HCT116 (cell line): ENCODE measurements around the gene RBM39. TPM values are rescaled to one million over a fixed set of nuclear protein-coding genes. Genes with fewer than 3 reads are reported as not detected.

ENCODE experiments used
- ATAC-seq: fragments of 200-7000 bp; cut with Tn5 transposase; 2 replicates; pipeline ENCODE4 v1.9.1; 2020; ENCODE audit warnings: mild to moderate bottlenecking, moderate library complexity
- BruUV-seq: library from RNA; stranded (reverse); fragments of 400-500 nt; replicated peaks from 2 replicates; lab custom pipeline; 2021; lab: Mats Ljungman, UMichigan
- CTCF ChIA-PET: fragments of 300-600 bp; sonication (Branson Sonifier 250); formaldehyde crosslinking; loops from one replicate; lab custom pipeline; 2021; ENCODE audit warnings: antibody characterized with exemption; lab: Charles Lee
- POLR2A ChIA-PET: fragments of 300-600, 350-600 bp; sonication (Branson Sonifier 250); formaldehyde crosslinking; loops from one replicate; lab custom pipeline; 2021; ENCODE audit warnings: antibody characterized with exemption; lab: Charles Lee
- RAD21 ChIA-PET, 2 experiments: fragments of 300-600 bp; sonication (Branson Sonifier 250); formaldehyde crosslinking; loops; one replicate each; lab custom pipeline; 2023; ENCODE audit warnings: low total read pairs in 2 of 2; ENCODE audit not compliant: uncharacterized antibody in 2 of 2, unreplicated experiment in 2 of 2, low non-redundant PET in 1 of 2; lab: Charles Lee
- DNase-seq: peaks from one replicate; pipeline ENCODE4 v3.0.0-alpha.2; 2010; ENCODE audit warnings: low read depth, low spot score
- H2AFZ ChIP-seq: fragments of 200-600 bp; shearing (Covaris generic), sonication (generic); 2 replicates; pipeline ENCODE4 v1.6.1; 2017; ENCODE audit warnings: low read depth, mixed run types, mixed read lengths, antibody characterized with exemption, low read length; ENCODE audit not compliant: poor library complexity, severe bottlenecking
- H3K27ac ChIP-seq: 2 replicates; pipeline ENCODE4 v1.5.1; 2012; ENCODE audit warnings: low read depth, low read length
- H3K27me3 ChIP-seq: fragments of 200-600 bp; sonication (generic); 2 replicates; pipeline ENCODE4 v1.6.1; 2016; ENCODE audit warnings: mixed run types, low read length, mixed read lengths; ENCODE audit not compliant: insufficient read depth
- H3K36me3 ChIP-seq, 2 experiments: fragments of 200-500 bp in 1 of 2; fragments of 200-600 bp in 1 of 2; sonication (Bioruptor generic) in 1 of 2; sonication (generic) in 1 of 2; 2 replicates each; pipeline versions ENCODE4 v1.5.1 to v1.6.1; 2014 to 2016; ENCODE audit warnings: low read length in 2 of 2, inconsistent platforms in 1 of 2, mixed read lengths in 1 of 2, mixed run types in 1 of 2; ENCODE audit not compliant: insufficient read depth in 2 of 2, control insufficient read depth in 1 of 2
- H3K4me1 ChIP-seq, 2 experiments: fragments of 200-600 bp in 1 of 2; sonication (generic) in 1 of 2; 2 replicates each; pipeline versions ENCODE4 v1.5.1 to v1.6.1; 2012 to 2017; ENCODE audit warnings: low read length in 2 of 2, inconsistent platforms in 1 of 2, mild to moderate bottlenecking in 1 of 2, mixed read lengths in 1 of 2, mixed run types in 1 of 2, moderate library complexity in 1 of 2; ENCODE audit not compliant: insufficient read depth in 2 of 2, control insufficient read depth in 1 of 2
- H3K4me2 ChIP-seq: fragments of 200-600 bp; sonication (generic); 2 replicates; pipeline ENCODE4 v1.6.1; 2017; ENCODE audit warnings: mixed run types, low read length, mixed read lengths
- H3K4me3 ChIP-seq, 2 experiments: fragments of 200-600 bp in 1 of 2; sonication (generic) in 1 of 2; replicated peaks in 1 of 2; 2 replicates each; pipeline ENCODE4 v1.5.1; 2011 to 2016; ENCODE audit warnings: low read length in 2 of 2, control low read depth in 1 of 2, low read depth in 1 of 2, mild to moderate bottlenecking in 1 of 2, mixed read lengths in 1 of 2, mixed run types in 1 of 2
- H3K79me2 ChIP-seq: fragments of 200-600 bp; sonication (generic); 2 replicates; pipeline ENCODE4 v1.6.1; 2017; ENCODE audit warnings: mild to moderate bottlenecking, mixed run types, low read length, moderate library complexity, mixed read lengths; ENCODE audit not compliant: insufficient read depth
- H3K9ac ChIP-seq: fragments of 200-600 bp; sonication (generic); 2 replicates; pipeline ENCODE4 v1.6.1; 2016; ENCODE audit warnings: low read length, mixed read lengths
- H3K9me2 ChIP-seq: fragments of 200-600 bp; sonication (generic), shearing (Covaris generic); 2 replicates; pipeline ENCODE4 v1.6.1; 2017; ENCODE audit warnings: mixed run types, mild to moderate bottlenecking, moderate library complexity; ENCODE audit not compliant: insufficient read depth
- H3K9me3 ChIP-seq, 2 experiments: fragments of 200-500 bp in 1 of 2; fragments of 200-600 bp in 1 of 2; sonication (Bioruptor generic) in 1 of 2; sonication (generic) in 1 of 2; 2 replicates each; pipeline ENCODE4 v1.6.1; 2014 to 2017; ENCODE audit warnings: low read length in 2 of 2, mixed read lengths in 2 of 2, inconsistent platforms in 1 of 2, low read depth in 1 of 2, mild to moderate bottlenecking in 1 of 2, mixed run types in 1 of 2, moderate library complexity in 1 of 2; ENCODE audit not compliant: control insufficient read depth in 1 of 2, insufficient read depth in 1 of 2
- H4K20me1 ChIP-seq: fragments of 200-600 bp; sonication (generic), shearing (Covaris generic); 2 replicates; pipeline ENCODE4 v1.6.1; 2017; ENCODE audit warnings: mixed run types, mild to moderate bottlenecking, moderate library complexity; ENCODE audit not compliant: insufficient read depth
- CEBPB ChIP-seq: IDR thresholded peaks from 2 replicates; pipeline ENCODE4 v1.6.1; 2012; ENCODE audit warnings: low read depth
- ELF1 ChIP-seq: IDR thresholded peaks from 2 replicates; pipeline ENCODE4 v1.6.1; 2012; ENCODE audit warnings: low read depth, borderline replicate concordance
- FOSL1 ChIP-seq: IDR thresholded peaks from 2 replicates; pipeline ENCODE4 v1.6.1; 2012; ENCODE audit warnings: low read depth
- JUND ChIP-seq: IDR thresholded peaks from 2 replicates; pipeline ENCODE4 v1.6.1; 2012
- RAD21 ChIP-seq: IDR thresholded peaks from 2 replicates; pipeline ENCODE4 v1.6.1; 2012; ENCODE audit warnings: low read depth, mild to moderate bottlenecking
- SIN3A ChIP-seq: IDR thresholded peaks from 2 replicates; pipeline ENCODE4 v1.6.1; 2012; ENCODE audit warnings: low read depth
- SP1 ChIP-seq: IDR thresholded peaks from 2 replicates; pipeline ENCODE4 v1.6.1; 2012; ENCODE audit warnings: low read depth
- SRF ChIP-seq: IDR thresholded peaks from 2 replicates; pipeline ENCODE4 v1.6.1; 2012; ENCODE audit warnings: low read depth
- TCF7L2 ChIP-seq: IDR thresholded peaks from 2 replicates; pipeline ENCODE4 v1.7.0; 2011; ENCODE audit warnings: borderline replicate concordance, inconsistent platforms; ENCODE audit not compliant: insufficient read depth, insufficient read length; ENCODE audit errors: extremely low read depth
- YY1 ChIP-seq: IDR thresholded peaks from 2 replicates; pipeline ENCODE4 v1.6.1; 2011; ENCODE audit warnings: low read length, low read depth, moderate library complexity, mild to moderate bottlenecking; ENCODE audit not compliant: insufficient replicate concordance; ENCODE audit errors: extremely low read depth
- ZFX ChIP-seq: fragments of 450-650 bp; IDR thresholded peaks from 2 replicates; pipeline ENCODE4 v1.6.1; 2017
- ZNF274 ChIP-seq: fragments of 200-500 bp; sonication (Bioruptor generic); IDR thresholded peaks from 2 replicates; pipeline ENCODE4 v1.6.1; 2014; ENCODE audit warnings: mild to moderate bottlenecking, low read depth, low read length, inconsistent platforms
- intact Hi-C: fragments of 100-400 bp; cut with micrococcal nuclease; formaldehyde crosslinking; loops from 2 replicates; pipeline ENCODE4 v1.10.0; 2022
- total RNA-seq: library from RNA; stranded (reverse); gene quantifications from one replicate; pipeline ENCODE4 v1.2.1, GENCODE V29; 2021; ENCODE audit not compliant: unreplicated experiment
- TF ChIP-seq, protein P1 (sequence below): IDR thresholded peaks from 2 replicates; pipeline ENCODE4 v1.6.1; 2012
- TF ChIP-seq, protein P2 (sequence below), 3 experiments: fragments of 200-600 bp in 1 of 3; sonication (generic) in 1 of 3; IDR thresholded peaks in 2 of 3; conservative IDR thresholded peaks in 1 of 3; 2 replicates each; pipeline ENCODE4 v1.5.1; 2012 to 2017; ENCODE audit warnings: low read depth in 2 of 3, low read length in 2 of 3, antibody characterized with exemption in 1 of 3, borderline replicate concordance in 1 of 3, control low read depth in 1 of 3, mild to moderate bottlenecking in 1 of 3, mixed read lengths in 1 of 3, mixed run types in 1 of 3, moderate library complexity in 1 of 3; ENCODE audit not compliant: insufficient read depth in 1 of 3
- TF ChIP-seq, protein P3 (sequence below): IDR thresholded peaks from 2 replicates; pipeline ENCODE4 v1.6.1; 2011; ENCODE audit warnings: mild to moderate bottlenecking, low read length, moderate library complexity; ENCODE audit not compliant: insufficient replicate concordance; ENCODE audit errors: extremely low read depth

Gene RBM39
- total RNA-seq, 1 experiment from 2014 or later, result 234 TPM

DNA sequence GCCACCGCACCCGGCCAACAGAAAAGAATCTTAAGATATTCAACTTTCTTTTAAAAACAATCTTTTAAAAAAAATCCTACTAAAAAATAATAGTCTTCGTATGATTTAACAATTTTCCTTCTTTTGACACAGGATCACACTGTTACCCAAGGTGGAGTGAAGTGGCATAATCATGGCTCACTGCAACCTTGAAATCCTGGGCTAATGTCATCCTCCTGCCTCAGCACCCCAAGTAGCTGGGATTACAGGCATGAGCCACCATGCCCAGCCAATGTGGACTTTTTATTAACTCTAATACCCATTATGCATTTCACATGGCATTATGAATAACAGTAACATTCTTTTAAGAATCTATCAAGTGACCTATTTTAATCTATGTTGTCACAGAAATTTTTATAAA is 20.8 kb downstream of the RBM39 start:
- Histone ChIP-seq H3K79me2 (peaks cover 100% of the 10 kb centered on the region), H3K9me3 (no peaks in the 10 kb centered on the region), H2AFZ (no peak overlapping the region), H3K4me2 (no peak overlapping the region), H3K9ac (no peak overlapping the region), H3K9me2 (no peaks in the 10 kb centered on the region), H3K27me3 (no peaks in the 10 kb centered on the region), H3K4me3 (no peak overlapping the region), H4K20me1 (peaks cover 39% of the 10 kb centered on the region), H3K27ac (no peak overlapping the region), H3K4me1 (no peaks in the 10 kb centered on the region), H3K36me3 (peaks cover 81 to 87% of the 10 kb centered on the region in 2 experiments)
- intact Hi-C loops, result no loop called here
- no TSS peak for BruUV-seq
- TF ChIP-seq RAD21 (no peak), CEBPB (no peak), JUND (no peak), ZNF274 (no peak), SP1 (no peak), FOSL1 (no peak), TCF7L2 (no peak), ELF1 (no peak), SIN3A (no peak), YY1 (no peak), ZFX (no peak), SRF (no peak)
- TF ChIP-seq, protein P1, sequence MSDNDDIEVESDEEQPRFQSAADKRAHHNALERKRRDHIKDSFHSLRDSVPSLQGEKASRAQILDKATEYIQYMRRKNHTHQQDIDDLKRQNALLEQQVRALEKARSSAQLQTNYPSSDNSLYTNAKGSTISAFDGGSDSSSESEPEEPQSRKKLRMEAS, result no peak
- TF ChIP-seq, protein P2, sequence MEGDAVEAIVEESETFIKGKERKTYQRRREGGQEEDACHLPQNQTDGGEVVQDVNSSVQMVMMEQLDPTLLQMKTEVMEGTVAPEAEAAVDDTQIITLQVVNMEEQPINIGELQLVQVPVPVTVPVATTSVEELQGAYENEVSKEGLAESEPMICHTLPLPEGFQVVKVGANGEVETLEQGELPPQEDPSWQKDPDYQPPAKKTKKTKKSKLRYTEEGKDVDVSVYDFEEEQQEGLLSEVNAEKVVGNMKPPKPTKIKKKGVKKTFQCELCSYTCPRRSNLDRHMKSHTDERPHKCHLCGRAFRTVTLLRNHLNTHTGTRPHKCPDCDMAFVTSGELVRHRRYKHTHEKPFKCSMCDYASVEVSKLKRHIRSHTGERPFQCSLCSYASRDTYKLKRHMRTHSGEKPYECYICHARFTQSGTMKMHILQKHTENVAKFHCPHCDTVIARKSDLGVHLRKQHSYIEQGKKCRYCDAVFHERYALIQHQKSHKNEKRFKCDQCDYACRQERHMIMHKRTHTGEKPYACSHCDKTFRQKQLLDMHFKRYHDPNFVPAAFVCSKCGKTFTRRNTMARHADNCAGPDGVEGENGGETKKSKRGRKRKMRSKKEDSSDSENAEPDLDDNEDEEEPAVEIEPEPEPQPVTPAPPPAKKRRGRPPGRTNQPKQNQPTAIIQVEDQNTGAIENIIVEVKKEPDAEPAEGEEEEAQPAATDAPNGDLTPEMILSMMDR (IDR thresholded peaks at IDR 0.05 in 2 of 3, conservative IDR thresholded peaks at IDR 0.05 in 1 of 3; ENCODE audit: borderline replicate concordance in 1 of 3, insufficient read depth in 1 of 3, low read depth in 2 of 3, low read length in 2 of 3), result no peak
- TF ChIP-seq, protein P3, sequence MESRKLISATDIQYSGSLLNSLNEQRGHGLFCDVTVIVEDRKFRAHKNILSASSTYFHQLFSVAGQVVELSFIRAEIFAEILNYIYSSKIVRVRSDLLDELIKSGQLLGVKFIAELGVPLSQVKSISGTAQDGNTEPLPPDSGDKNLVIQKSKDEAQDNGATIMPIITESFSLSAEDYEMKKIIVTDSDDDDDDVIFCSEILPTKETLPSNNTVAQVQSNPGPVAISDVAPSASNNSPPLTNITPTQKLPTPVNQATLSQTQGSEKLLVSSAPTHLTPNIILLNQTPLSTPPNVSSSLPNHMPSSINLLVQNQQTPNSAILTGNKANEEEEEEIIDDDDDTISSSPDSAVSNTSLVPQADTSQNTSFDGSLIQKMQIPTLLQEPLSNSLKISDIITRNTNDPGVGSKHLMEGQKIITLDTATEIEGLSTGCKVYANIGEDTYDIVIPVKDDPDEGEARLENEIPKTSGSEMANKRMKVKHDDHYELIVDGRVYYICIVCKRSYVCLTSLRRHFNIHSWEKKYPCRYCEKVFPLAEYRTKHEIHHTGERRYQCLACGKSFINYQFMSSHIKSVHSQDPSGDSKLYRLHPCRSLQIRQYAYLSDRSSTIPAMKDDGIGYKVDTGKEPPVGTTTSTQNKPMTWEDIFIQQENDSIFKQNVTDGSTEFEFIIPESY, result no peak
- CTCF ChIA-PET, result no interaction called here
- RAD21 ChIA-PET, result no interaction called here
- DNase-seq (no peak), ATAC-seq (no peak)
- POLR2A ChIA-PET, result no interaction called here
